ENCODE measurements around the gene MAP3K7CL.

GRCh38 chr21:29215709-29216108 is 85.3 kb downstream of the MAP3K7CL start:
- TF ChIP-seq CTCF (optimal IDR thresholded peaks at IDR 0.05 in 1 of 3, IDR thresholded peaks at IDR 0.05 in 1 of 3, conservative IDR thresholded peaks at IDR 0.05 in 1 of 3; ENCODE audit: extremely low read depth in 1 of 3, insufficient read depth in 2 of 3, low read length in 3 of 3), result no peak
- TF ChIP-seq EZH2 (IDR thresholded peaks at IDR 0.05; ENCODE audit: low read length), result no peak

Measured in keratinocyte (primary cell).